Breast epithelium (tissue), 4 donors: ENCODE results near the gene UBE2L3. TPM values are rescaled to one million over a fixed set of nuclear protein-coding genes. Genes with fewer than 3 reads are reported as not detected.
A peak's percentile ranks its signal among the peaks of the same experiment; 100 is the strongest.
"Not testable (repeated sequence)": the region's sequence is repeated elsewhere in the genome, so short reads cannot be mapped to it uniquely, and the experiment has no call there.

Source experiments
- DNase-seq, 2 donors: peaks; one replicate each; pipeline ENCODE4 v3.0.0-alpha.2; 2019; ENCODE audit warnings: low spot score in 2 of 2
- H3K27ac ChIP-seq, 2 donors: fragments of 200-600 bp; sonication (generic) in 1 of 2; one replicate each; pipeline ENCODE4 v1.5.1; 2016 to 2019; ENCODE audit warnings: mild to moderate bottlenecking in 1 of 2
- H3K27me3 ChIP-seq, 2 donors: fragments of 200-600 bp; sonication (generic) in 1 of 2; one replicate each; pipeline versions ENCODE4 v1.5.1 to v1.6.0; 2017 to 2019; ENCODE audit warnings: control low read depth in 1 of 2, mild to moderate bottlenecking in 1 of 2
- H3K36me3 ChIP-seq: fragments of 200-600 bp; one replicate; pipeline ENCODE4 v1.5.1; 2019
- H3K4me1 ChIP-seq, 2 donors: fragments of 200-600 bp; sonication (generic); one replicate each; pipeline ENCODE4 v1.5.1; 2016 to 2019; ENCODE audit warnings: control low read depth in 1 of 2
- H3K4me3 ChIP-seq, 3 donors: fragments of 200-600 bp; sonication (generic); 1 replicate in 2 of 3; 2 replicates in 1 of 3; pipeline ENCODE4 v1.5.1; 2016 to 2019; ENCODE audit warnings: mild to moderate bottlenecking in 3 of 3, moderate library complexity in 2 of 3
- H3K9me3 ChIP-seq, 2 donors: fragments of 200-600 bp; sonication (generic) in 1 of 2; one replicate each; pipeline ENCODE4 v1.5.1; 2016 to 2019; ENCODE audit warnings: control low read depth in 1 of 2
- POLR2A ChIP-seq: fragments of 450-650 bp; IDR thresholded peaks from one replicate; pipeline ENCODE4 v1.6.1; 2016; ENCODE audit warnings: antibody characterized with exemption, mild to moderate bottlenecking, moderate library complexity
- POLR2AphosphoS5 ChIP-seq, 3 donors: sonication (generic); formaldehyde crosslinking; IDR thresholded peaks; one replicate each; pipeline ENCODE4 v1.6.1; 2017; ENCODE audit warnings: antibody characterized with exemption in 3 of 3
- intact Hi-C: fragments of 100-400 bp; cut with DNase I; formaldehyde crosslinking; loops from one replicate; pipeline ENCODE4 v1.15.1; 2023; ENCODE audit warnings: low total_unique reads
- total RNA-seq, 3 donors: library from RNA; depleted of rRNA; stranded (reverse); fragments of >200 nt; gene quantifications; one replicate each; pipeline ENCODE4 v1.1.0, GENCODE V29; 2016
- TF ChIP-seq, protein P1 (sequence below), 3 donors: fragments of 450-650 bp; IDR thresholded peaks; one replicate each; pipeline ENCODE4 v1.5.1; 2016 to 2017; ENCODE audit warnings: antibody characterized with exemption in 3 of 3, mild to moderate bottlenecking in 3 of 3, moderate library complexity in 3 of 3

UBE2L3 gene
- 10 to 100 TPM; 34.1 to 40.8 (median 38.3) TPM for total RNA-seq

DNA sequence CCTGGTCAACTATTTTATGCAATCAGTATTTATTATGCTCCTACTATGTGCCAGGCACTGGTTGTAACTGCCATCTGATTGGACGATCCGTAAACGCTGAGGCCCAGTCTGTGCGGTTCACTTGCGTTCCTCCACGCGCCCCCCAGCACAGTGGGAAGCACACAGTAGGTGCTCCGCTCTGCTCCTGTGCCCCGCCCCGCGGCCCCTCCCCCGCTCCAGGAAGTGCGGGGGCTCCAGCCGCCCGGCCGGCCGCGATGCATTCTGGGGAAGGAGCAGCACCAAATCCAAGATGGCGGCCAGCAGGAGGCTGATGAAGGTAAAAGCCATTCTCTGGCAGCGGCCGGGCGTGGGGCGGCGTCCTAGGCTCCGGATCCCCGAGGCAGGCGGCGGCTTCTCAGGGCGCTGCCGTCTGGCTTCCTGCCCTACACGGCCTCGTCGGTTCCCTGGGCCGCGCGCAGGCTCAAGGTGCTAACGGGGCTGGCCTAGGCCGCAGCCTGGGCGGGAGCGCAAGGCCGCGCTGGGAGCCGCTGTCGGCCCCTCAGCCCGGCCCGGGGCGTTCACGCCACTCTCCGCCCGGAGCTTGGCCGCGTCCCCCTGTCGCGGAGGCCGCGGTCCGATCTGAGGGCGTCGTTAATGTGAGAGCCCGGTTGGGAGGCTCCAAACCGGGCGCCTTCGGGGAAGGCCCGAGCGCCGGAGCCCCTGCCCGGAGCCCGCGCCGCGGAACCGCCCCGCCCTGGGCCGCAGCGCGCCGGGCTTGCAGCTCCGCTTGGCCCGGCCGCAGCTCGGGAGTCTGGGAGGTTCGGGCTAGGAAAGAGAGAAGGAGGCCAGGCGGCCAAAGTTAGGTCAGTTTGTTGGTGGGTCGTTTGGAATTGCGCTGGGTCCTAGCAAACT, at the start of gene UBE2L3:
TSS of gene UBE2L3 (plus strand) at position 259 of the 891 bp plus-strand sequence. CDS start at position 290, 31 bp downstream.
- Histone ChIP-seq H3K4me3 (peak within 1 kb of the TSS; percentile 93 to 97 (median 96)), H3K27ac (peak within 1 kb of the TSS; percentile 94 to 97)
- intact Hi-C loops, result no loop called here

DNA sequence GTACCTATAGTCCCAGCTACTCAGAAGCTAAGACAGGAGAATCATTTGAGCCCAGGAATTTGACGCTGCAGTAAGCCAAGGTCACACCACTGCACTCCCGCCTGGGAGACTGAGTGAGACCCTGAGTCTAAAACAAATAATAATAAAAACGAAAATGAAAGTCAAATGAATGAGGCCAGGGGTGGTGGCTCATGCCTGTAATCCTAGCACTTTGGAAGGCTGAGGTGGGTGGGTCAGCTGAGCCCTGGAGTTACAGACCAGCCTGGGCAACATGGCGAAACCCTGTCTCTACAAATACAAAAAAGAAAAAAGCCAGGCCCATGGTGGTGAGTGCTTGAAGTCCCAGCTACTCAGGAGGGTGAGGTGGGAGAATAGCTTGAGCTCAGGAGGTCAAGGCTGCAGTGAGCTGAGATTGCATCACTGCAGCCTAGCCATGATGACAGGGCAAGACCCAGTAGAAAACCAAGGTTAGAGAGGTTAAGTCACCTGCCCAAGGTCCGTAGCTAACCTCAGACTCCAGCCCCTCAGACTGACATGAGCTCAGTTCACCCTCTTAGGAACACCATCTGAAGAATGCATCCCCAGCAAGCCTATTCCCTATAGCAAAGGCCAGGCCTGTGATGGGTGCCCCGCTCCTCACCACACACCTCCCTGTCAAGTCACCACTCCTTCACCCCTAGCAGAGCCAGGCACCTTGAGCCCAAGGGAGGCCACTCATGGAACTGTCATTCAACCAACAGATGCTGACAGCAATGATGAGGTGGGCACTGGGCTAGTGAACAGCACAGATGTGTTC, 40.6 kb upstream of the UBE2L3 start:
- not testable (repeated sequence) for H3K36me3 ChIP-seq

More for the DNA sequence above, at the start of gene UBE2L3:
- Histone ChIP-seq H3K9me3 (no peaks in the 10 kb centered on the region), H3K4me1 (peaks cover 2 to 7% of the 10 kb centered on the region in 2 donors), H3K36me3 (no peaks in the 10 kb centered on the region), H3K27me3 (no peaks in the 10 kb centered on the region)
- TF ChIP-seq POLR2AphosphoS5 (IDR thresholded peaks at IDR 0.05), result peak; percentile 50 to 88 (median 67)
- TF ChIP-seq, protein P1, sequence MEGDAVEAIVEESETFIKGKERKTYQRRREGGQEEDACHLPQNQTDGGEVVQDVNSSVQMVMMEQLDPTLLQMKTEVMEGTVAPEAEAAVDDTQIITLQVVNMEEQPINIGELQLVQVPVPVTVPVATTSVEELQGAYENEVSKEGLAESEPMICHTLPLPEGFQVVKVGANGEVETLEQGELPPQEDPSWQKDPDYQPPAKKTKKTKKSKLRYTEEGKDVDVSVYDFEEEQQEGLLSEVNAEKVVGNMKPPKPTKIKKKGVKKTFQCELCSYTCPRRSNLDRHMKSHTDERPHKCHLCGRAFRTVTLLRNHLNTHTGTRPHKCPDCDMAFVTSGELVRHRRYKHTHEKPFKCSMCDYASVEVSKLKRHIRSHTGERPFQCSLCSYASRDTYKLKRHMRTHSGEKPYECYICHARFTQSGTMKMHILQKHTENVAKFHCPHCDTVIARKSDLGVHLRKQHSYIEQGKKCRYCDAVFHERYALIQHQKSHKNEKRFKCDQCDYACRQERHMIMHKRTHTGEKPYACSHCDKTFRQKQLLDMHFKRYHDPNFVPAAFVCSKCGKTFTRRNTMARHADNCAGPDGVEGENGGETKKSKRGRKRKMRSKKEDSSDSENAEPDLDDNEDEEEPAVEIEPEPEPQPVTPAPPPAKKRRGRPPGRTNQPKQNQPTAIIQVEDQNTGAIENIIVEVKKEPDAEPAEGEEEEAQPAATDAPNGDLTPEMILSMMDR (IDR thresholded peaks at IDR 0.05), result no peak
- no peak for TF ChIP-seq POLR2A
- DNase-seq, result peak; percentile 66 to 81

DNA sequence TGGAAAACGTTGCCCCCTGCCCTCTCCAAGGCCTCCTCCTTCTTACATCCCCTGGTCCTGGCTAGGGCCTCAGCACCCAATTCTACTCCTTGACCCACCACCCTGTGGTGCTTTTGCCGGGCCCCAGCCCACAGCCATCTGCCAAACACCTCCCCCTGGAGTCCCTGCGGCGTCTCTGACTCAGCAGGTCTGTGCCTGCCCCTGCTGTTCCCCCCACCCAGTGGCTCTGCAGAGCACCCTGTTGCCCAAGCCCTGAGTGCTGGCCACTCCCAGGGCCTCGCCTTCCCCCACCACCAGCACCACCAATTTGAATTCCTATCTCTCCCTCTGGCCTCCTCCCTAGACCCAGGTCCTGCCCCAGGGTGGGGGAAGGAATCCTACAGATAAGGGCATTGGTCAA, 36.0 kb upstream of the UBE2L3 start:
- H3K27ac ChIP-seq, H3K4me1 ChIP-seq, H3K9me3 ChIP-seq, H3K27me3 ChIP-seq, H3K4me3 ChIP-seq, DNase-seq, H3K36me3 ChIP-seq, intact Hi-C loops: not testable (repeated sequence)

More for the DNA sequence above, 40.6 kb upstream of the UBE2L3 start:
- H3K9me3 ChIP-seq, H3K27ac ChIP-seq, H3K27me3 ChIP-seq, H3K4me3 ChIP-seq, intact Hi-C loops, H3K4me1 ChIP-seq, DNase-seq: not testable (repeated sequence)

DNA sequence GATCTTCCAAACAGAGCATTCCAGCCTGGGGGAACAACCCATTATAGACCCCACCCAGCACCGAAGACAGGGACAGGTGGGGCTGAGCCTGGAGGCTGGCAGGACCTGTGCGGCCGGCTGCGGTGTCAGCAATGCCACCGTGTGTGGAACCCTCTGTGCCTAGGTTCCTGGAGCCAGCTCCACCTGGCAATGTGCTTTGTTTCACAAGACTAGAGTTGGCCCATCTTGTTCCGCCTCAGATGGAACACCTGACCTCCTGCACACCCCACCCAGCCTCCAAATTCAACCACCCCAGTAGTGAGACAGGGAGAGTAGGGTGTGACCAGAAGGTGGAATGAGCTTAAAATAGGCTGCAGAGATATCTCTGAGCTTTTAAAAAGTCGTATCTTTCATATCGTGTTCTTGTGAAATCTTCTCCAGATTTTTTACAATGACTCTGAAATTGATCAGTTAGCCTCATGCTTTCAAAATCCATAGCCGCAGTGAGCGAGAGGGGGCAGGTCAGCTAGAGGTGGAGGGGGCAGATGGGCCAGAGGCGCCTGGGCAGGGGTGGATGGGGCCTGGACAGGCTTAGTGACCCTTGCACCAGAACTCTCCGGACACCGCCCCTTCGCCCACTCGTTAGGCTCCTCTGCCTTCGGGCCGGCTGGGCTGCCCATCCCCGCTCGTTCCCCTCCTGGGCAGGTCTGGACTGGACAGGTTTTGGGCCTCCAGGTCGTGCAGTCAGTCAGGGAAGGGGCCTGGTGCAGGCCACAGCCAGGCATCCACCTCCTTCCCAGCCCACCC, 34.5 kb upstream of the UBE2L3 start:
- H3K4me3 ChIP-seq, intact Hi-C loops, H3K36me3 ChIP-seq, H3K27me3 ChIP-seq, DNase-seq, H3K27ac ChIP-seq, H3K4me1 ChIP-seq, H3K9me3 ChIP-seq: not testable (repeated sequence)

DNA sequence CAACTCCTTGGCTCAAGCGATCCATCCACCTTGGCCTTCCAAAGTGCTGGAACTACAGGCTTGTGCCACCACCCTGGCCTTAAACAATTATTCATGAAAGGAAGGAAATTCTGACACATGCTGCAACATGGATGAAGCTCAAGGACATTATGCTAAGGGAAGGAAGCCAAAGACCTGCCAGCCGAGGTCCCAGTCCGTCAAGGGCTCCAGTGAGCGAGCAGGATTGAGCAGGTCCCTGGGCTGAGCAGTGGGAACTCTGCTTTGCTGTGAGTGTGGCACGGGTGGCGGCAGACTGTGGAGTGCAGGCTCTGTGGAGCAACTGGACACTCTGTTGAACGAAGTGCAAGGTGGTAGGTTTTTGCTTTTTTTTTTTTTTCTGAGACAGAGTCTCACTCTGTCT, 27.7 kb upstream of the UBE2L3 start:
- H3K36me3 ChIP-seq, H3K9me3 ChIP-seq, H3K4me1 ChIP-seq, H3K4me3 ChIP-seq, DNase-seq, H3K27me3 ChIP-seq, intact Hi-C loops, H3K27ac ChIP-seq: not testable (repeated sequence)

DNA sequence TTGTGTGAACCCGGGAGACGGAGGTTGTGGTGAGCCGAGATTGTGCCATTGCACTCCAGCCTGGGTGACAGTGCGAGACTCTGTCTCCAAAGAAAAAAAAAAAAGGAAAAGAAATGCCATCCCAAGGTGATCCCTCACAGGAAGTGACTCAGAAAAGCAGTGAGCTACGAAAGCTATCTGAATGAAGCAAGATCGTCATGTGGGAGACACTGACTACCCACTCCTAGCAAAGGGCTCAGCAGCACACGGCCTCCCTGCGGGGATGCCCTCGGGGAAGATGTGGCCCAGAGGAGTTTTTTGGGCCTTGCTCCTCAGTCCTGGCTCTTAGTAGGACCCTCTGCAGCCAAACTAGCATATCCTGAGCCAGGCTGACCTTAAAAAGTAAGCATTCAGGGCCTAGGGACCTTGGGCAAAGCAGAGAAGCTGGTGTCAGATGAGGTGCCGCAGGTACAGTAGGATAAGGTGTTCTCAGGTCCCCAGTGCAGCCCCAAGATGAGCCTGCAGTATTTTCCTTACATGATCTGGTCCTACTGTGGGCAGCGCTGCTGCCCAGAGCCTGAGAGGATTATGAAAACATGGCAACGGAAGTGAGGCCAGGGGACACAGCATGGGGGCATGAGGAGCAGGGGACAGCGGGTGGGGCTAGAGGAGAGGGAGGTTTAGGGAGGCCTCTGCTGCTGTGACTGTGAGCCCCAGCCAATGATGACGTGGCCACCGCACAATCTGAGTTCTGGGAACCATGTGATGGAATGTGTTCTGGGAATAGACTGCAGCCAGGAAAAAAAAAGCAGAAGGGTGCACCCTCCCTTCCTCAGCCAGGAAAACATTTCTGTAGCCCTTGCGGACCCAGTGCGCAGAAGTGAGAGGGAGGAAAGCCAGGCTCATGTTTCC, 22.8 kb upstream of the UBE2L3 start:
- H3K9me3 ChIP-seq, H3K4me1 ChIP-seq, H3K4me3 ChIP-seq, intact Hi-C loops, DNase-seq, H3K36me3 ChIP-seq, H3K27ac ChIP-seq, H3K27me3 ChIP-seq: not testable (repeated sequence)

DNA sequence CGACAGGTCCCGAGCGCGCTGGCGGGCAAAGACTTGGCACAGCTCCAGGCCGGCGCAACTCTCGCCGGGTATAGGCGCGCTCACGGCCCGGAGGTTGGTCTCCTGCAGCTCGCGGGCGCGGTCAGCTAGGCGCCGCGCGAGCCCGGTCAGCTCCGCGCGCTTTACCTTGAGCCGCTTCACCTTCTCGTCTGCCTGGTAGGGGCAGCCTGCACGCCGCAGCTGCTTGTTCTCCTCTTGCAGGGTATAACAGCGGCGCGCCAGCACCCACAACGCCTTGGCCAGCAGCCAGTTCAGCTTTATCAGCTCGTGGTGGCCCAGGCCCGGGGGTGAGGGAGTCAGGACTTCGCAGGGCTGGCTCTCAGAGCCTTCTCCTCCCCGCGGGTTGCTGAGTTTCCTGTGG, 18.0 kb upstream of the UBE2L3 start:
- H3K36me3 ChIP-seq, H3K27me3 ChIP-seq, H3K27ac ChIP-seq, H3K4me3 ChIP-seq, DNase-seq, intact Hi-C loops, H3K9me3 ChIP-seq, H3K4me1 ChIP-seq: not testable (repeated sequence)

DNA sequence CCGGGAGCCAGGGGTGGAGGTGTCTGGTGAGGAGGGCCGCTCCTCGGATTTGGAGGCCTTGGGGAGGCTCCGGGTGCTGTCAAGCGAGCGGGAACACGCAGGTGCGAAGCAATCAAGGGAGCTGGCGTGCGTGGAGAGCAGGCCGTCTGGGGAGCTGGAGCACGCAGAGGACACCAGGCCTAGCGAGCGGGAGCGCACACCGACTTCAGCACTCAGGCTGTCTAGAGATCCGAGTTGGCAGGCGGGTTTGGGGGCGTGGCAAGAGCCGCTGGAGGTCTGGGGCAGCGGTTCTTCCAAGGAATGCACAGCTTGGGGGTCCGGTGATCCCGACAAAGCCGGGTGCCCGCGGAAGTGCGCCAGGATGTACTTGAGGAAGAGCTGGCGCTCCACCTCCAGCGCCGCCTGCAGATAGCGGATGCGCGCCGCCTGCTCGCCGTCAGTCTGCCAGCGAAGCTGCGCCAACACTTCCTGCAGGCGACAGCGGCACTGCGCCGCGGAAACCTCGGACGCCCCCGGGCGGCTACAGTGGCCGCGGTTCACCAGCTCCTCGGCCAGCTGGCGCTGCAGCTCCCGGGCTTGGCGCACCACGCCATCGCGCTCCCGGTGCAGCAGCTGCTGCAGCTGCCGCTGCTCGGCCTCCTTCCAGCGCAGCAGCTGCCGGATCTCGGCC, 17.4 kb upstream of the UBE2L3 start:
- intact Hi-C loops, H3K27ac ChIP-seq, H3K9me3 ChIP-seq, H3K4me1 ChIP-seq, H3K36me3 ChIP-seq, H3K4me3 ChIP-seq, DNase-seq, H3K27me3 ChIP-seq: not testable (repeated sequence)

DNA sequence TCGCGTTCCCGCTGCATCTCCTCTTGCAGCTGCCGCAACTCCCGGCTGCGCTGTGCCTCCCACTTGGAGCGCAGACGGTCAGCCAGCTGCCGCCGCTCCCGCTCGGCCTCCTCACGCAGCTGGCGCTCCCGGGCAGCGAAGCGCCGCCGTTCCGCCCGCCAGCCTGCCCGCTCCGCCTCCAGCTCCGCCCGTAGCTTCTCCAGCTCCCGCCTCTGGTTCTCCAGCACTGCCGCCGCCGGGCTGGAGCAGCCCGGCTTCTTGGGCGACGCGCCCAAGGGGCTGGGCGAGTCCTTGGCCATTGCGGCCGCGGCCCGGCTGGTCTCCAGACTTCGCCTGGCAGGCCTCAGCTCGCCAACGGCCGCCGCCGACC, 16.9 kb upstream of the UBE2L3 start:
- H3K4me3 ChIP-seq, H3K4me1 ChIP-seq, H3K36me3 ChIP-seq, H3K9me3 ChIP-seq, H3K27ac ChIP-seq, H3K27me3 ChIP-seq, DNase-seq, intact Hi-C loops: not testable (repeated sequence)

DNA sequence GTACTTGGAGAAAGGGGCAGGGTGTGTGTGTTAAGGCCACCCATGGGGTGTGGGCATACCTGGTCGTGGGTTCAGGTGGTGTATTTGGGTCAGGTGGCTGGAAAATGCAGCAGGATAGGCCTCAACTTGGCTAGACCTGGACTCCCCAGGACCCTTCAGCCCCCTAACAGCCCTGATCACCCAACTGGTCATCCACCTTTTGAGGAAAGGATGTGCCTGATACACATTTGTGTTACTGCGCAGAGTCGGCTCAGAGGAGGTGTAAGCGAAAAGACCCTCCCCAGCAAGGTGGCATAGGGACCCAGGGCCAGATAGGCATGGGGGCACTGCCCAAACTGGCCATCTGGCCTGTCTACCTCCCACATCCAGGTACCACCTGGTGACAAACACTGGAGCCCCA, 16.2 kb upstream of the UBE2L3 start, which contains the start of gene RIMBP3C:
TSS of gene RIMBP3C (minus strand) at position 101 of the 400 bp plus-strand sequence. CDS start 485 bp downstream, outside the sequence.
- intact Hi-C loops, H3K36me3 ChIP-seq, H3K27me3 ChIP-seq, H3K4me3 ChIP-seq, H3K9me3 ChIP-seq, DNase-seq, H3K4me1 ChIP-seq, H3K27ac ChIP-seq: not testable (repeated sequence)
